GM19193 (cell line): ENCODE data around the gene PDE4B.

Experiments
- POLR2A ChIP-seq: IDR thresholded peaks from 4 replicates; pipeline ENCODE4 v1.6.1; 2011; ENCODE audit not compliant: insufficient read depth, insufficient read length; ENCODE audit errors: extremely low read depth

The PDE4B gene

GRCh38 chr1:66416295-66416694, 623.6 kb downstream of the PDE4B start:
- no peak for TF ChIP-seq POLR2A

- TF ChIP-seq POLR2A = no peak
Measured at GRCh38 chr1:66418021-66418420, 625.3 kb downstream of the PDE4B start.

GRCh38 chr1:66422804-66423203, 630.1 kb downstream of the PDE4B start:
- TF ChIP-seq POLR2A = no peak
